HG02588 (cell line): ENCODE data around the gene SLC5A10.
A peak's percentile ranks its signal among the peaks of the same experiment; 100 is the strongest.
"Not testable (repeated sequence)": the region's sequence is repeated elsewhere in the genome, so short reads cannot be mapped to it uniquely, and the experiment has no call there.

Experiments
- ATAC-seq: cut with Tn5 transposase; IDR thresholded peaks from one replicate; pipeline ENCODE4 v1.9.1; 2021; ENCODE audit warnings: mild to moderate bottlenecking, moderate library complexity; ENCODE audit not compliant: unreplicated experiment

Gene SLC5A10

GRCh38 chr17:18946536-18946935, 5.4 kb upstream of the SLC5A10 start:
- no peak for ATAC-seq

DNA sequence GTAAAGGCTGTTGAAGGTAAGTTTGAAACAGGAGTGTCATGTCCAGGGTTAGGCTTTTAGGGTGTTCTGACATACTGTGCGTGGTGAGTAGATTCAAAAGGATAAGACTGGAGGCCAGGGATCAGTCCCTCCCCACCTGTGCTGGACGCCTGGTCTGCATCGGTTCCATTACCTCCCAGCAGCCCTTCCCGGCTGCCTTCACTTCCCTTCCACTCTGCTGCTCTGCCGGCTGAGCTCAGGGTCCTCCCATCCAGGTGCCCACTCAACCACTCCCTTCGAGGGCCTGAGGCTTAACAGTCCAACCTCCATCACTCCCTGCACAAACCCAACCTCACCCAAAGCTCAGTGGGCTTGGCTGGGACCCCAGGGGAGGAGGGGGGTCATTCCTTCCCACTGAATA, 4.1 kb upstream of the SLC5A10 start:
- no peak for ATAC-seq

- no peak for ATAC-seq
Observed at GRCh38 chr17:18948476-18949006, 3.4 kb upstream of the SLC5A10 start.

DNA sequence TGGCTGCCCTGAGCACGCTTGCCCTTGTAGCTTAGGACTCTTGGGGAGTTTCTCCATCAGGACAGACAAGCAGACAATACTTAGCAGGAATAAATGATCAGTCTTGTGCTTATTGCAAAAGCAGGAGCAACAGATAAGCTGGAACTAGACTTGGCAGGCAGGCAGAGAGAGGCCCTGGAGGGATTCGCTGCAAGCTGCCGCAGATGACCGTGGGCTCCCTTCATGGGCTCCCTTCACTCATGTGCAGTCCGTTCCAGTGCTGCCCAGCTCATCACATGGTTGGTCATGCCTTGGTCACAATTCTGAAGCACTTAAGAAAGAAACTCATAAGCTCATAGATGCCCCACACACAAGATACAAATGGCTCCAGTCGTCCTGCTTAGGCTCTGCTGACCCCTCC, 2.4 kb upstream of the SLC5A10 start:
- ATAC-seq: no peak

- no peak for ATAC-seq
Observed at GRCh38 chr17:18950346-18950745, 1.6 kb upstream of the SLC5A10 start.

GRCh38 chr17:18950944-18951905, 740 bp upstream of the SLC5A10 start:
- no peak for ATAC-seq

GRCh38 chr17:18953231-18953728, 1.3 kb downstream of the SLC5A10 start:
- no peak for ATAC-seq

DNA sequence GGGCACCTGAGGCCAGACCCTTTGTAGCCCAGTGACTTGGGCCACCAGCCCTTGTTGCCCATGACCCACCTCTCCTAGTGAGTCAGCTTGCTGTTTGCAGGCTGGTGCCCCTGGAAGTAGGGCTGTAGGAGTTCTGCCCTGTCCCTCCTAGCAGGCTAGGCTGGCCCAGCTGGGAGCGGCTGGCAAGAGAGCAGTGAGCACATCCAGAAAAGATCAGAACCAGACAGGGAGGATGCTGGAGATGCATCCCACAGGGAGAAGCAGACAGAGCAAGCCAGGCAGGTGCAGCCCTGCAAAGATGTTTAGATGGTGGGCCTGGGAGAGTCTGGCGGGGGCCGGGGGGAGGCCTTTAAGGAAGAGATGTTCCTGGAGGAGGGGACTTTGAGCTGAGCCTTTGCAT, 2.4 kb downstream of the SLC5A10 start:
- ATAC-seq: no peak

DNA sequence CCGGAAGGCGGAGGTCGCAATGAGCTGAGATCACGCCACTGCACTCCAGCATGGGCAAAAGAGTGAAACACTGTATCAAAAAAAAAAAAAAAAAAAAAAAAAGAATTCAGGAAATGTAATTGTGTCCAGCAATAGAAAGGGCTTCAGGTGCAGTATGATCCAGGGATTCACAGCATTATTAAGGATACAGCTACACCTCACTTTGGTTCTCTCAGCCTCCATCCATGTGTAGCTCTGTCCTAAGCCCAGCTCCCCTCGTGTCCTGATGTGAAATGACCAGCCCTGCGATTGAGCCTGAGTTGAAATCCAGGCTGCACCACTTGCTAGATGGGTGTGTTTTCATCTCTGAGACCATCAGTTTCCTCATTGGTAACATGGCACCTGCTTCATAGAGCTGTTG, 3.0 kb downstream of the SLC5A10 start:
- no peak for ATAC-seq

- ATAC-seq: not testable (repeated sequence)
Observed at GRCh38 chr17:18956021-18956420, 4.1 kb downstream of the SLC5A10 start.

GRCh38 chr17:18956581-18956980, 4.6 kb downstream of the SLC5A10 start:
- ATAC-seq: no peak

- no peak for ATAC-seq
Observed at GRCh38 chr17:18957831-18958230, 5.9 kb downstream of the SLC5A10 start.

DNA sequence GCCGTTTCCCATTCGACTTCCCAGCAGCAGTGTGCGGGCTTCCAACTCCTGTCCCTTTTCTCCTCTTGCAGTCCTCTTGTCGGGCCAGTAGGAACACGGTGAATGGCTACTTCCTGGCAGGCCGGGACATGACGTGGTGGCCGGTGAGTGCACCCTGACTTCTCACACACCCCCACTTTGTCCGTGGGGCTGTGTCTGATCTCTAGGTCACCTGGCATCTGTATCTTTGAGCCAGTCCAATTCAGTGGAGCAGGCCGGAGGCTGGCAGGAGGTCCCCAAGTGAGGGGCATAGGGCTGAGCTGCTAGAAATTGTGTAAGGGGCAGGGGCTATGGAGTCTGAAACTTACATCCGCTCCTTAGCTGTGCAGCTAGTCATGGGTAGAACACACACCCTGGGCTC, 6.6 kb downstream of the SLC5A10 start:
- no peak for ATAC-seq

GRCh38 chr17:18959071-18959844, 7.3 kb downstream of the SLC5A10 start:
- no peak for ATAC-seq

GRCh38 chr17:18959845-18960240, 7.9 kb downstream of the SLC5A10 start:
- no peak for ATAC-seq

- no peak for ATAC-seq
Observed at GRCh38 chr17:18960241-18960665, 8.3 kb downstream of the SLC5A10 start.

DNA sequence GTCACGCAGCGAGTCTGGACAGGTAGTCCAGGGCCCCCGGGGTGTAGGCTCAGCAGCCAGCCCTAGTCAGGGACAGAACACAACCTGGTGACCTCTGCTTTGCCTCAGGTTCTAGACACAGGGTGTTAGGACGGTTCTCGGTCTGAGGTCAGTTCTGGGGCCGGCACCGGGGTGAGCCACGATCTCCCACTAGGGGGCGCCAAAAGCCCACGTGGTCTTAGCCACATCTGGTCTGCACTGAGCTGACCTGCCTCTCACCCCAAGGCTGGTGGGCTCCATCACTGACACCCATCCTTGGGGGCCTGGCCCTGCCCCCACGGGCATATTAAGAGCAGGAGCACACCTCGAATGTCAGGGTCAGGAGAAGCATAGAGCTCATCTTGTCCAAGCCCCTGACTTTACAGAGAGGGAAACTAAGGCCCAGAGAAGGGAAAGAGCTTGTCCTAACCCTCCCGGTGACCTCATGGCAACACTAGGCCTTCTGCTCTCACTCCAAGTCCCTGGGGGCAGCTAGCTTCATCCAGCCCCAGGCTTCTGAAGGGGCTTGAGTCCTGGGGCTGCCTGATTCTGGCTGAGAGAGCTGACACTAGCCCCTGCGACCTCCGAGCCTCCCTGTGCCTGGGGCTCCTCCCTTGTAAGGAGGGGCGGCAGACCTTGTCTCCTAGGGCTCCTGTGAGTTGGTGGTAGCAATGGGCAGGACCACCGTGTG, 9.0 kb downstream of the SLC5A10 start:
- ATAC-seq: peak; percentile 74

- ATAC-seq: no peak
Observed at GRCh38 chr17:18961634-18962493, 9.9 kb downstream of the SLC5A10 start.

GRCh38 chr17:18962494-18962815, 10.5 kb downstream of the SLC5A10 start:
- no peak for ATAC-seq
